Mucosa of descending colon (tissue), 3 donors: ENCODE measurements around the gene CRYZL1. TPM values are rescaled to one million over a fixed set of nuclear protein-coding genes. Genes with fewer than 3 reads are reported as not detected.

Source experiments
- ATAC-seq: fragments of 200-7000 bp; cut with Tn5 transposase; one replicate; pipeline ENCODE4 v1.9.1; 2020; ENCODE audit warnings: mild to moderate bottlenecking, moderate library complexity
- DNase-seq, 3 donors: peaks; one replicate each; pipeline ENCODE4 v3.0.0-alpha.2; 2020
- H3K36me3 ChIP-seq: fragments of 200-600 bp; one replicate; pipeline ENCODE4 v1.8.0; 2021; ENCODE audit warnings: low read depth, mild to moderate bottlenecking
- H3K4me1 ChIP-seq: fragments of 200-600 bp; one replicate; pipeline ENCODE4 v1.8.0; 2021; ENCODE audit warnings: low read depth, mild to moderate bottlenecking
- H3K4me3 ChIP-seq: fragments of 200-600 bp; one replicate; pipeline ENCODE4 v1.8.0; 2021; ENCODE audit warnings: mild to moderate bottlenecking
- H3K9me3 ChIP-seq: fragments of 200-600 bp; one replicate; pipeline ENCODE4 v1.8.0; 2021; ENCODE audit warnings: mild to moderate bottlenecking
- intact Hi-C, 2 donors: fragments of 100-400 bp; cut with DNase I in 1 of 2; cut with micrococcal nuclease in 1 of 2; formaldehyde crosslinking; loops; one replicate each; pipeline versions ENCODE4 v1.11.0 to v1.11.1; 2022; cut with DNase I, micrococcal nuclease
- total RNA-seq, 3 donors: library from RNA; stranded (reverse); fragmentation: NEBNext Ultra II Directional in 2 of 3; extraction: Animal tissue kit (Norgen Biotek cat#: 25700) in 2 of 3; gene quantifications; one replicate each; pipeline versions ENCODE4 v1.2.1 to v1.2.4, GENCODE V29; 2021 to 2023
- TF ChIP-seq, protein P1 (sequence below): fragments of 200-600 bp; IDR thresholded peaks from one replicate; pipeline ENCODE4 v1.8.0; 2022; ENCODE audit warnings: antibody characterized with exemption, mild to moderate bottlenecking
- donor health status: DM: no; HTN: no; CAD: no; lungs with moderate emphysema.
- donor health status: DM: no; HTN: no; CAD: no.
- donor health status: DM: no; HTN: yes; CAD: no.

CRYZL1 gene
- total RNA-seq, 3 donors from 2014 or later: 33.1 to 55.5 (median 34.0) TPM

DNA sequence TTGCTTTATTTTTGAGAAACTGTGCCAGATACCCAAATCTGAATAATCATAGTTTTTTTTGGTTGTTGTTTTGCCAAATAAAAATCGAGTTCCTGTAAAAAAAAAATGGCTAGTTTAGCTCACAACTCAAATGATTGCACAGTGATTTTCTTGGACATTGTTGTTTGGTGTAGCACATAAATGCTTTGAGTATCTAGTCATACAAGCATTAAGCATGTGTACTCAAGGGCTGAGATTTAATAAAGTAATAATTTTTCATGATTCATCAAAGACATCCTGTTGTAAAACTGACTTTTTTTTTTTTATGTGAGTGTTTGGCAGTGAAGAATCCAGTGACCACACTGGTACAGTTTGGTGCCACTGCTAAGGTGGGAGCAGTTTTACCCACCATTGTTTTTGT lies 19.6 kb upstream of the CRYZL1 start:
- Histone ChIP-seq H3K36me3 (no peaks in the 10 kb centered on the region), H3K4me1 (peaks cover 16% of the 10 kb centered on the region), H3K4me3 (no peak overlapping the region), H3K9me3 (no peaks in the 10 kb centered on the region)
- ATAC-seq (no peak), DNase-seq (no peak)
- intact Hi-C loops: no loop called here
- TF ChIP-seq, protein P1, sequence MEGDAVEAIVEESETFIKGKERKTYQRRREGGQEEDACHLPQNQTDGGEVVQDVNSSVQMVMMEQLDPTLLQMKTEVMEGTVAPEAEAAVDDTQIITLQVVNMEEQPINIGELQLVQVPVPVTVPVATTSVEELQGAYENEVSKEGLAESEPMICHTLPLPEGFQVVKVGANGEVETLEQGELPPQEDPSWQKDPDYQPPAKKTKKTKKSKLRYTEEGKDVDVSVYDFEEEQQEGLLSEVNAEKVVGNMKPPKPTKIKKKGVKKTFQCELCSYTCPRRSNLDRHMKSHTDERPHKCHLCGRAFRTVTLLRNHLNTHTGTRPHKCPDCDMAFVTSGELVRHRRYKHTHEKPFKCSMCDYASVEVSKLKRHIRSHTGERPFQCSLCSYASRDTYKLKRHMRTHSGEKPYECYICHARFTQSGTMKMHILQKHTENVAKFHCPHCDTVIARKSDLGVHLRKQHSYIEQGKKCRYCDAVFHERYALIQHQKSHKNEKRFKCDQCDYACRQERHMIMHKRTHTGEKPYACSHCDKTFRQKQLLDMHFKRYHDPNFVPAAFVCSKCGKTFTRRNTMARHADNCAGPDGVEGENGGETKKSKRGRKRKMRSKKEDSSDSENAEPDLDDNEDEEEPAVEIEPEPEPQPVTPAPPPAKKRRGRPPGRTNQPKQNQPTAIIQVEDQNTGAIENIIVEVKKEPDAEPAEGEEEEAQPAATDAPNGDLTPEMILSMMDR: no peak

- ATAC-seq (no peak), DNase-seq (no peak)
- peaks cover 16% of the 10 kb centered on the region for H3K4me1 ChIP-seq
- intact Hi-C loops: no loop called here
- TF ChIP-seq, protein P1: no peak
- no peak overlapping the region for H3K4me3 ChIP-seq
- no peaks in the 10 kb centered on the region for H3K9me3 ChIP-seq
- H3K36me3 ChIP-seq: no peaks in the 10 kb centered on the region
Observed at GRCh38 chr21:33660406-33660805, 18.9 kb upstream of the CRYZL1 start.

DNA sequence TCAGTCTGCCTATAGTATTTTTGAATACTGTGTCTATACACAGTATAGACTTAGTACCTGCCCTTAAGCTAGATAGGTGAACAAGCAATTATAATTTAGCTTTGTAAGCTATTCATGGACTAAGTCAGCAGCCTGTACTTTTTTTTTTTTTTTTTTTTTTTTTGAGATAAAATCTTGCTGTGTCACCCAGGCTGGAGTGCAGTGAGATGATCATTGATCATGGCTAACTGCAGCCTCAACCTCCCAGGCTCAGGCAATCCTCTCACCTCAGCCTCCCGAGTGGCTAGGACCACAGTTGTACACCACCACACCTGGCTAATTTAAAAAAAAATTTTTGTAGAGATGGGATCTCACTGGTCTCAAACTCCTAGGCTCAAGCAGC lies 18.0 kb upstream of the CRYZL1 start:
- Histone ChIP-seq H3K4me1 (peaks cover 16% of the 10 kb centered on the region), H3K36me3 (no peaks in the 10 kb centered on the region), H3K4me3 (no peak overlapping the region), H3K9me3 (no peaks in the 10 kb centered on the region)
- TF ChIP-seq, protein P1: no peak
- ATAC-seq (no peak), DNase-seq (no peak)
- intact Hi-C loops: loop anchor here in 1 of 2 donors (10.0 kb wide), 1 partner anchor 55 kb away; no protein-coding TSS in a partner anchor

DNA sequence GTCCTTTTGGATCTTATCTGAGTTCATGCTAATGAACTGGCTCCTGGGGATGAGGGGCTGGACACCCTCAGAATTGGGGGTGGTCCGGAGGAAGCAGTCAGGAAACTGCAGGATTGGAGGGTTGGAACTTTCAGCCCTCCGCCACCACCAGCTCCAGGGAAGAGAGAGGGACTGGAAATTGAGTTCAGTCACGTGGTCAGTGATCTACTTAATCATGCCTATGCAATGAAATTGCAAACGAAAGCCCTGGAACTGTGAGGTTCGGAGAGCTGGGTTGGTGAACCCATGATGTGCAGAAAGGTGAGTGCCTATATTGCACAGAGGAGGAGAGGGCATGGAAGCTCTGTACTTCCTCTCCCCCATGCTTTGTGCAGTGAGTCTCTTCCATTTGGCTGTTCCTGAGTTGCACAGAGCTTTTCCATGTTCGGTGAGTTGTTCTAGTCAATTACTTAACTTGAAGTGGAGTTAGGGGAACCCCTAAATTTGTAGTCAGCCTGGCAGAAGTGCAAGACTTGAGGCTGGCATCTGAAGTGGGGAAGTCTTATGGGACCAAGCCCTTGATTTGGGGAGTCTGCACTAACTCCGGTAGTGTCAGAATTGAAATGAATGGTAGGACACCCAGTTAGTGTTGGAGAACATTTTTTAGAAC lies 17.5 kb upstream of the CRYZL1 start:
- DNase-seq (no peak), ATAC-seq (no peak)
- intact Hi-C loops: loop anchor here in 1 of 2 donors (10.0 kb wide), 1 partner anchor 56 kb away; no protein-coding TSS in a partner anchor
- H3K36me3 ChIP-seq: no peaks in the 10 kb centered on the region
- TF ChIP-seq, protein P1: no peak
- H3K4me1 ChIP-seq: peaks cover 16% of the 10 kb centered on the region
- no peaks in the 10 kb centered on the region for H3K9me3 ChIP-seq
- no peak overlapping the region for H3K4me3 ChIP-seq

GRCh38 chr21:33657124-33657820 lies 15.7 kb upstream of the CRYZL1 start:
- no peak overlapping the region for H3K4me3 ChIP-seq
- no peaks in the 10 kb centered on the region for H3K9me3 ChIP-seq
- peak; percentile 77 for ATAC-seq
- TF ChIP-seq, protein P1: no peak
- peak in 2 of 3 donors; percentile 34 to 44 for DNase-seq
- H3K36me3 ChIP-seq: no peaks in the 10 kb centered on the region
- intact Hi-C loops: loop anchor here in 1 of 2 donors (10.0 kb wide), 1 partner anchor 58 kb away; no protein-coding TSS in a partner anchor
- peaks cover 12% of the 10 kb centered on the region for H3K4me1 ChIP-seq
